Gastroesophageal sphincter (tissue), 4 donors: Measurements from ENCODE around the gene ALDH16A1. TPM values are rescaled to one million over a fixed set of nuclear protein-coding genes. Genes with fewer than 3 reads are reported as not detected.

Experiments
- ATAC-seq: fragments of 150-250 bp; one replicate; pipeline ENCODE4 v1.9.1; 2016; ENCODE audit warnings: mild to moderate bottlenecking, moderate library complexity
- H3K27ac ChIP-seq, 4 donors: fragments of 200-600 bp; sonication (generic) in 3 of 4; 1 replicate in 3 of 4; 2 replicates in 1 of 4; pipeline ENCODE4 v1.5.1; 2016 to 2019
- H3K27me3 ChIP-seq: fragments of 200-600 bp; sonication (generic); one replicate; pipeline ENCODE4 v1.5.1; 2019
- H3K36me3 ChIP-seq, 2 donors: fragments of 200-600 bp; sonication (generic); one replicate each; pipeline ENCODE4 v1.5.1; 2019; ENCODE audit warnings: control low read depth in 1 of 2
- H3K4me1 ChIP-seq, 3 donors: fragments of 200-600 bp; sonication (generic); 1 replicate in 2 of 3; 2 replicates in 1 of 3; pipeline ENCODE4 v1.5.1; 2016 to 2019; ENCODE audit warnings: control low read depth in 2 of 3
- H3K4me3 ChIP-seq, 2 donors: fragments of 200-600 bp; sonication (generic); one replicate each; pipeline ENCODE4 v1.5.1; 2019; ENCODE audit warnings: mild to moderate bottlenecking in 1 of 2, moderate library complexity in 1 of 2
- H3K9me3 ChIP-seq, 3 donors: fragments of 200-600 bp; sonication (generic); one replicate each; pipeline ENCODE4 v1.5.1; 2017 to 2019; ENCODE audit warnings: control low read depth in 2 of 3
- EP300 ChIP-seq: sonication (generic); formaldehyde crosslinking; IDR thresholded peaks from one replicate; pipeline ENCODE4 v1.6.1; 2017; ENCODE audit warnings: antibody characterized with exemption, mild to moderate bottlenecking
- POLR2A ChIP-seq, 2 donors: fragments of 450-650 bp; IDR thresholded peaks; one replicate each; pipeline ENCODE4 v1.6.1; 2017; ENCODE audit warnings: antibody characterized with exemption in 2 of 2, mild to moderate bottlenecking in 2 of 2, moderate library complexity in 1 of 2
- POLR2AphosphoS5 ChIP-seq: sonication (generic); formaldehyde crosslinking; IDR thresholded peaks from one replicate; pipeline ENCODE4 v1.6.1; 2017; ENCODE audit warnings: antibody characterized with exemption
- WGBS, 2 donors: methylation state at CpG; one replicate each; pipeline ENCODE4 v1.1.5; 2018; ENCODE audit warnings: low coverage in 1 of 2; 5-methylcytosine and 5-hydroxymethylcytosine counted together
- total RNA-seq, 4 donors: library from RNA; depleted of rRNA; stranded (reverse); fragments of >200 nt; gene quantifications; one replicate each; pipeline ENCODE4 v1.1.0, GENCODE V29; 2016
- TF ChIP-seq, protein P1 (sequence below), 4 experiments: fragments of 200-600 bp in 2 of 4; fragments of 450-650 bp in 2 of 4; sonication (generic) in 1 of 4; IDR thresholded peaks; one replicate each; pipeline ENCODE4 v1.5.1; 2017 to 2019; ENCODE audit warnings: antibody characterized with exemption in 4 of 4, mild to moderate bottlenecking in 2 of 4, moderate library complexity in 2 of 4

The ALDH16A1 gene
- total RNA-seq, 4 donors from 2014 or later: 11.8 to 34.4 (median 22.2) TPM

- Histone ChIP-seq H3K4me3 (no peak overlapping the region), H3K9me3 (no peaks in the 10 kb centered on the region), H3K27ac (no peak overlapping the region), H3K4me1 (peaks cover 0 to 9% (median 6%) of the 10 kb centered on the region in 3 donors), H3K36me3 (peaks cover 0 to 84% of the 10 kb centered on the region in 2 donors), H3K27me3 (no peaks in the 10 kb centered on the region)
- ATAC-seq: no peak
- 90 to 91% methylated on average over 21 to 33 of the region's 39 CpGs for WGBS, 2 donors
- no peak for TF ChIP-seq POLR2AphosphoS5
- TF ChIP-seq POLR2A (IDR thresholded peaks at IDR 0.05): no peak
- no peak for TF ChIP-seq EP300
- TF ChIP-seq, protein P1, sequence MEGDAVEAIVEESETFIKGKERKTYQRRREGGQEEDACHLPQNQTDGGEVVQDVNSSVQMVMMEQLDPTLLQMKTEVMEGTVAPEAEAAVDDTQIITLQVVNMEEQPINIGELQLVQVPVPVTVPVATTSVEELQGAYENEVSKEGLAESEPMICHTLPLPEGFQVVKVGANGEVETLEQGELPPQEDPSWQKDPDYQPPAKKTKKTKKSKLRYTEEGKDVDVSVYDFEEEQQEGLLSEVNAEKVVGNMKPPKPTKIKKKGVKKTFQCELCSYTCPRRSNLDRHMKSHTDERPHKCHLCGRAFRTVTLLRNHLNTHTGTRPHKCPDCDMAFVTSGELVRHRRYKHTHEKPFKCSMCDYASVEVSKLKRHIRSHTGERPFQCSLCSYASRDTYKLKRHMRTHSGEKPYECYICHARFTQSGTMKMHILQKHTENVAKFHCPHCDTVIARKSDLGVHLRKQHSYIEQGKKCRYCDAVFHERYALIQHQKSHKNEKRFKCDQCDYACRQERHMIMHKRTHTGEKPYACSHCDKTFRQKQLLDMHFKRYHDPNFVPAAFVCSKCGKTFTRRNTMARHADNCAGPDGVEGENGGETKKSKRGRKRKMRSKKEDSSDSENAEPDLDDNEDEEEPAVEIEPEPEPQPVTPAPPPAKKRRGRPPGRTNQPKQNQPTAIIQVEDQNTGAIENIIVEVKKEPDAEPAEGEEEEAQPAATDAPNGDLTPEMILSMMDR (IDR thresholded peaks at IDR 0.05): no peak
These were observed 11.1 kb downstream of the ALDH16A1 start for GRCh38 chr19:49463960-49464740.

GRCh38 chr19:49465371-49465770 is 12.3 kb downstream of the ALDH16A1 start:
- WGBS, 2 donors: 100% methylated on average over 2 of the region's 3 CpGs; no CpG with 5 or more reads in 1 of the 2 donors

DNA sequence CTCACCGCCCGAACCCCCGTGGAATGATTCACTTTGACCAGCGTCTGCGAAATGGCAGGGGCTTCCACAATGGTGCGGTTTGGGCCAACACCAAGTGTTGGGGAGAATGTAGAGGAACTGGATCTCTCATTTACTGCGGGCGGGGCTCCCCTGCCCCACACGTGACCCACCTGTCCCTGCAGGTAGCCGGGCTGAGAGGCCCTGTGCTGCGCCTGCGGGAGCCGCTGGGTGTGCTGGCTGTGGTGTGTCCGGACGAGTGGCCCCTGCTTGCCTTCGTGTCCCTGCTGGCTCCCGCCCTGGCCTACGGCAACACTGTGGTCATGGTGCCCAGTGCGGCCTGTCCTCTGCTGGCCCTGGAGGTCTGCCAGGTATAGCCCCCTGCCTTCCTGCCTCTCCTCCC is 15.2 kb downstream of the ALDH16A1 start:
- ATAC-seq: no peak
- WGBS, 2 donors: 93 to 100% methylated on average over 4 to 6 of the region's 19 CpGs
- no peak overlapping the region for H3K4me3 ChIP-seq
- H3K36me3 ChIP-seq: peaks cover 0 to 65% of the 10 kb centered on the region in 2 donors
- peaks cover 0 to 20% (median 13%) of the 10 kb centered on the region in 3 donors for H3K4me1 ChIP-seq
- H3K27me3 ChIP-seq: no peaks in the 10 kb centered on the region
- peak overlapping the region in 3 of 4 donors; percentile 65 to 82 (median 79) for H3K27ac ChIP-seq
- no peak for TF ChIP-seq POLR2AphosphoS5
- no peak for TF ChIP-seq POLR2A (IDR thresholded peaks at IDR 0.05)
- TF ChIP-seq, protein P1 (IDR thresholded peaks at IDR 0.05): no peak
- no peaks in the 10 kb centered on the region for H3K9me3 ChIP-seq

More at GRCh38 chr19:49465371-49465770, 12.3 kb downstream of the ALDH16A1 start:
- Histone ChIP-seq H3K27ac (no peak overlapping the region), H3K36me3 (peaks cover 0 to 81% of the 10 kb centered on the region in 2 donors), H3K4me1 (peaks cover 0 to 16% (median 13%) of the 10 kb centered on the region in 3 donors), H3K27me3 (no peaks in the 10 kb centered on the region), H3K4me3 (no peak overlapping the region), H3K9me3 (no peaks in the 10 kb centered on the region)
- TF ChIP-seq POLR2AphosphoS5 (no peak), POLR2A (IDR thresholded peaks at IDR 0.05) (no peak), EP300 (no peak)
- TF ChIP-seq, protein P1 (IDR thresholded peaks at IDR 0.05): no peak
- ATAC-seq: no peak

- H3K4me3 ChIP-seq: no peak overlapping the region
- H3K4me1 ChIP-seq: peaks cover 0 to 27% (median 20%) of the 10 kb centered on the region in 3 donors
- H3K9me3 ChIP-seq: no peaks in the 10 kb centered on the region
- TF ChIP-seq, protein P1 (IDR thresholded peaks at IDR 0.05): no peak
- no peak for TF ChIP-seq POLR2AphosphoS5
- no peak for TF ChIP-seq POLR2A (IDR thresholded peaks at IDR 0.05)
- no peak for TF ChIP-seq EP300
- H3K36me3 ChIP-seq: peaks cover 0 to 62% of the 10 kb centered on the region in 2 donors
- WGBS, 2 donors: 43 to 52% methylated on average over 7 of the region's 15 CpGs
- H3K27ac ChIP-seq: peak overlapping the region in 3 of 4 donors; percentile 65 to 82 (median 79)
- ATAC-seq: peak; percentile 93
- H3K27me3 ChIP-seq: no peaks in the 10 kb centered on the region
These were observed 15.9 kb downstream of the ALDH16A1 start for GRCh38 chr19:49468746-49469447.
